Measurements from ENCODE around the gene PWP1.

- TF ChIP-seq EZH2 (IDR thresholded peaks at IDR 0.05; ENCODE audit: low read depth, unreplicated experiment) (no peak), CREB1 (CRISPR knock-in tag; IDR thresholded peaks at IDR 0.05; ENCODE audit: low read depth) (no peak), POLR2AphosphoS5 (IDR thresholded peaks at IDR 0.05; ENCODE audit: low read depth) (no peak)
Observed at GRCh38 chr12:107646436-107646835, 39.2 kb upstream of the PWP1 start.

Data from GM23338 (cell line).